ENCODE measurements around the gene TRAF6. TPM values are rescaled to one million over a fixed set of nuclear protein-coding genes. Genes with fewer than 3 reads are reported as not detected.

Gene TRAF6, protein sequence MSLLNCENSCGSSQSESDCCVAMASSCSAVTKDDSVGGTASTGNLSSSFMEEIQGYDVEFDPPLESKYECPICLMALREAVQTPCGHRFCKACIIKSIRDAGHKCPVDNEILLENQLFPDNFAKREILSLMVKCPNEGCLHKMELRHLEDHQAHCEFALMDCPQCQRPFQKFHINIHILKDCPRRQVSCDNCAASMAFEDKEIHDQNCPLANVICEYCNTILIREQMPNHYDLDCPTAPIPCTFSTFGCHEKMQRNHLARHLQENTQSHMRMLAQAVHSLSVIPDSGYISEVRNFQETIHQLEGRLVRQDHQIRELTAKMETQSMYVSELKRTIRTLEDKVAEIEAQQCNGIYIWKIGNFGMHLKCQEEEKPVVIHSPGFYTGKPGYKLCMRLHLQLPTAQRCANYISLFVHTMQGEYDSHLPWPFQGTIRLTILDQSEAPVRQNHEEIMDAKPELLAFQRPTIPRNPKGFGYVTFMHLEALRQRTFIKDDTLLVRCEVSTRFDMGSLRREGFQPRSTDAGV
- 5.0 and 6.2 TPM in 2 replicates for total RNA-seq (2014; rRNA removed; shearing (Covaris generic))

DNA sequence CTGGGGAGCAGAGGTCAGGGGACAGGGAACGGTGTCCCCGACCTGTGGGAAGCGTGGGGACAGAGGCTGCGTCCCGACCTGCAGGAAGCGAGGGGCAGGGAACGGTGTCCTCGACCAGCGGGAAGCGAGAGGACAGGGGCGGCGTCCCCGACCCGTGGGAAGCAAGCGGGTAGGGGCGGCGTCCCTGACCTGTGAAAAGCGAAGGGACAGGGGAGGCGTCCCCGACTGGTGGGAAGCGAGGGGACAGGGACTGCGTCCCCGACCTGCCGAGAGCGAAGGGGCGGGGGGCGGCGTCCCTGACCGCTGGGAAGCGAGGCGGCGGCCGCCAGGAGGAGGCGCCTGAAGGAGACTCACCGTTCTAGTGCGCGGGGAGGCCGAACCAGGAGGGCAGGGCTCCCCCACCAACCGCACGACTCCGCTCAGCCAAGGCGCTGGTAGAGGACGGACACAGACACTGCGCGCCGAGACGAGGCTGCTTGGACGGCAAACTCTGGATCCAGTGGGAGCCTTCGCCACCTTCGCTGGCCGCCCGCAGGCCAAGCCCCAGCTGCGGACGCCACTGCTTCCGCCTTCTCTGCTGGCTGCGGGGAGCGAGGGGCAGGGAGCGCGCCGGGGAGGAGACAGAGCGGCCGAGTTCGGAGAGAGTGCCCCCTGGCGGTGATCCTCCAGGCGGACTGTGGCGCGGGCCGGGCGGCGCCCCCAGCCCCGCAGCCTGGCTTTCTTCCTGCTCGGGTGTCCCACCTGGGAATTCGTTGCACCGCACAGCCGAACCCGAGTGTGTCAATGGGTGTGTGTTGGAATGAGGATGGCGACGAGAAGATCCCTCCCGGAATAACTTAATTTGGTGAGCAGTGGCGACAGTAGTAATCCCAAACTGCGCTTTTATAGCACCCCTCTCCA, at the start of gene TRAF6:
Gene TRAF6 (minus strand): TSS at position 579 of the 900 bp plus-strand sequence. CDS start 8,757 bp downstream, outside the sequence.

Small RNA genes within 50 kb of the gene (small RNA-seq; reads per million reads assigned to genes)
- gene AC061999.1: not detected

Other genes starting within 250 kb of the TRAF6 start
- gene COMMD9, start 220.8 kb downstream of the TRAF6 start, total RNA-seq (2014; rRNA removed; shearing (Covaris generic)): 33.3 and 44.2 TPM in 2 replicates
- 0.41 and 0.98 TPM in 2 replicates for gene PRR5L, start 214.0 kb downstream of the TRAF6 start, total RNA-seq (2014; rRNA removed; shearing (Covaris generic))
- gene RAG1, start 57.7 kb upstream of the TRAF6 start, total RNA-seq (2014; rRNA removed; shearing (Covaris generic)): 0.45 and 0.69 TPM in 2 replicates
- gene IFTAP, start 84.2 kb upstream of the TRAF6 start, total RNA-seq (2014; rRNA removed; shearing (Covaris generic)): 13.0 and 25.8 TPM in 2 replicates
- gene RAG2, start 88.0 kb upstream of the TRAF6 start, total RNA-seq (2014; rRNA removed; shearing (Covaris generic)): not detected in 2 replicates

Data from A375 (cell line).